A172 (cell line): ENCODE data around the gene GPRC6A. TPM values are rescaled to one million over a fixed set of nuclear protein-coding genes. Genes with fewer than 3 reads are reported as not detected.

ENCODE experiments used
- DNase-seq: peaks from one replicate; pipeline ENCODE4 v3.0.0-alpha.2; 2015; ENCODE audit warnings: low spot score
- total RNA-seq: library from RNA; depleted of rRNA; stranded (reverse); fragments of >200 nt; shearing (Covaris generic); gene quantifications from 2 replicates; pipeline ENCODE4 v1.2.3, GENCODE V29; 2014; rRNA removed

The GPRC6A gene
- total RNA-seq, 1 experiment from 2014 or later: not detected

GRCh38 chr6:116779573-116780164, 49.2 kb downstream of the GPRC6A start:
- DNase-seq: peak; percentile 38

DNA sequence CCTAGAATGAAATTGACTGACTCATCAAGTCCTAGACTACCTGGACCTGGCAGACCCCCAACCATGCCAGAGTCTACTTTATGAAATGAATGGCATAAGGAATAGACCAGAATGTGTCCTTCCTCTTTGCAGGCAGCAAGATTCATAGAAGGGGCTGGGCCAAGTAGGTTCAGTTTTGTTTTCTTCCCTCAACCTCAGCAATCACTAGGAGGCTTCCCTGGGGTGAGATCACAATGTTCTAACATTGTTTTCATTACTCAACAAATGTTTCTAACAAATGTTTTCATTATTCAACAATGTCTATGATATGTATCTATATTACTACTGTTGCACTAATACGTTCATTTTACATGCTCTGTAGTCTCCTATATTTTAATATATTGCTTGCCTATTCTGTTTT, 55.0 kb downstream of the GPRC6A start:
- DNase-seq: no peak

GRCh38 chr6:116772450-116772849, 56.4 kb downstream of the GPRC6A start:
- DNase-seq: no peak

- no peak for DNase-seq
Observed at GRCh38 chr6:116767715-116768114, 61.2 kb downstream of the GPRC6A start.

- DNase-seq: no peak
Observed at GRCh38 chr6:116766506-116767176, 62.2 kb downstream of the GPRC6A start.

DNA sequence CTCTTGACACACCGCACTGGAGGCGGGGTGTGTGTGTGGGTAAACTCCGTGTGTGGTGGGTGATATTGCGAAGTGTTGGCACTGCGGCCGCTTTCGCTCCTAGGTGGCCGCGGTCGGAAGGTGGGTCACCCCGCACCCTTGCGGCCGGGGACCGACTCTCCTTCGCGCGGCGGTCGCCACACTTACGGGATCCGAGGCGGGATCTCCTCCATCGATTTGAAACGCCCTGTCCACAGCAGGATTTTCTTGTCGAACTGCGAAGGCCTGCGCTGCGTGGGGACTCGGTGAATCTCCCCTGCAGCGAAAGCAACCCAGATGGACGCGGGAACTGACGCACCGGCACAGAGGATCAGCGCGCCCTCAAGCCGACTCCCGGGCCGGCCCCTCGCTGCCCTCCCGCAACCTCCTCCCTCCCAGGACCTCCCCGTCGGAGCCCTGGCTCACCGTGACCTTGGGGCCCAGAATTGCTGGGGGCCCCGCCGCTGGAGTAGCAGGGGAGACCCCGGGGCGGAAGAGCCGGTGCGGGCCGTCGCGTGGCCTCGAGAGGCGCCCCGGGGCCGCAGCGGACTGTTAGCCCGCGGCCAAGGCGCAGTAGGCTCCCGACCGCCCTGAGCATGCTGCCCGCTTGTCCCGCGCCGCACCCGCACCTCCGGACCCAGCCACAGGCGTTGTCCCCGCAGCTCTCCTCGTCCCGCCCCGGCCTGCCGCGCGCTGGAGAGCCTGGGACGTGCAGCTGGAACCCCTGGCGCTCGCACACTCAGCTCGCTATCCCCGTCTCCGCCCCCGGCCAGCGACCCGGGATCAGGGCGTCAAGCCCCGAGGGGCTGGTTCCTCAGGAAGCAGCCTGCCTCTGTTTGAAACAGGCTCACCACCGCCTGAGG, 63.7 kb downstream of the GPRC6A start, which contains the start of gene FAM162B:
FAM162B (minus strand) TSS at position 759 of the 881 bp plus-strand sequence; CDS start at position 616, 143 bp downstream.
- no peak for DNase-seq

DNA sequence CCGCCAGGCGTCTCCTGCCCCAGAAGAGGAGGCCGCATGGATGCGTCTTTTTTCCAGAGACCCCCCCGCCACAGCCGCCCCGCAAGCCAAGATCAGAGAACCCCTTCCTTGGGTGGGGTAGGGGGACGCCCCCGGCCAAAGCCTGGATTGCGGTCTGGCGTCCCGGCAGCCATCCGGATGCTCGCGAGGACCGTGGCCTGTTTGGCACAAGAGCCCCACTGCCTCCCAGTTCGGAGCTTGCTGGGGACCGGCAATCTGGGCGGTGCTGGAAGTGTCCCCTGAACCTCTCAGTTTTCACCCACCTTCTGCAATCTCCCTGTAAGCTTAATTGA, 64.3 kb downstream of the GPRC6A start:
- DNase-seq: no peak

- no peak for DNase-seq
Observed at GRCh38 chr6:116763906-116764628, 64.8 kb downstream of the GPRC6A start.

DNA sequence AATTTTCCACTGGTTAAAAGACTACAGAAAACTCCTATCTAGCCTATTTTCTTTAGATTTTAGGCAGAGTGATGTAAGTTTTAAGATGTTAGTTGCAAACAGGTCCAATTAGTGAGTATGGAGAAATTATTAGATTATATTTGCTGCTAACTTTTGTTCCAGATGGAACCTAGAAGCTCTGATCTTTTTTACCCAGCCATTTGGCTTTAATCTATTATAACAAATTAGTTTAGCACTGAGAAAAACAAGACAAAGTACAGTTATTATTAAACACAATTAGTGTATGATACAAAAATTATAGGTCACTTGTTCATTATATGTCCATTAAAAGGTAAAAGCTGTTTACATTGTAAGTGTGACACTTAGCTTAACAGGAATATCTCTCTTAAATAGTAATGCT, 65.8 kb downstream of the GPRC6A start:
- DNase-seq: no peak

DNA sequence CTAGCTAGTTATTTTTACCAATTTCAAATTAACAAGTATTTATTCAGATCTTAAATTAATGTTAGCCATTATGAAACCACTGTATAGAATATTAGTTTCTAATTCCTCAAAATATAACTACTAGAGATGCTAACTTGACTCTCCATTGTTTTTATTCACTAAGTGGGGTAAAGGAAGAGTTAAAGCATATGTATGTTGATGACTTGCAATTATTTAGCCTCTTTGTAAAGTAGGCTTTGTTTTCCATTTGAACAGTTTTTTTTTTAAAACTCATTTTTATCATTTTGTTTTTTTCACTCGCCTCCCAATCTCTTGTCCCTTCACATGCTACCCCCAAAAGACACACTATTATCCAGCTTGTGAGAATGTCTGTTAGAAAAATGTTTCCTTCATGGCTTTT, 66.6 kb downstream of the GPRC6A start:
- DNase-seq: no peak

DNA sequence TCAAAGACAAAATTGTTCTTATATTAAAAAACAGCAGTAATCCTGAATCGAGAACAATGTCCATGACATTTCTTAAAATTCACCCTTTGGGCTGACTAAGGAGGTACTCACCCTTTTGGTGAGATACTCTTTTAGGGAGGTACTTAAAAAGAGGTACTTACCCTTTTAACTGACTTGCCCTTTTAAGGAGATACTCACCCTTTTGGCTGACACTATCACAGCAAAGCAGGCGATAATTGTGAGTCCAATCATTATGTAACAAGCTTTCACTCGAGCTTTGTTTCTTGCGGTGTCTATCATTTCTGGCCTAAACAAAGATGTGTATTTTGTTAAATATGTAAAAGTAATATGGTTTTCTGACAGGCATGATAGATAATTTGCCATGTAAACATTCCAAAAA, 67.1 kb downstream of the GPRC6A start:
- no peak for DNase-seq

- no peak for DNase-seq
Observed at GRCh38 chr6:116745176-116745575, 83.7 kb downstream of the GPRC6A start.

Other genes starting within 250 kb of the GPRC6A start
- gene RSPH4A, start 212.6 kb downstream of the GPRC6A start, total RNA-seq: not detected in 2 replicates
- 19.0 and 20.1 TPM in 2 replicates for gene ZUP1, start 160.3 kb downstream of the GPRC6A start, total RNA-seq
- gene KPNA5, start 147.9 kb downstream of the GPRC6A start, total RNA-seq: 5.2 and 6.0 TPM in 2 replicates
- not detected in 2 replicates for gene FAM162B, start 63.4 kb downstream of the GPRC6A start, total RNA-seq
- not detected in 2 replicates for gene RFX6, start 48.2 kb upstream of the GPRC6A start, total RNA-seq